ENCODE measurements around the gene TMEM52. TPM values are rescaled to one million over a fixed set of nuclear protein-coding genes. Genes with fewer than 3 reads are reported as not detected.

The TMEM52 gene
- total RNA-seq, 1 donor from 2014 or later: 3.9 TPM

- Mint-ChIP-seq H3K27ac (peak overlapping the region; percentile 61), H3K27me3 (no peaks in the 10 kb centered on the region), H3K4me3 (no peak overlapping the region), H3K9me3 (no peaks in the 10 kb centered on the region), H3K36me3 (peaks cover 51% of the 10 kb centered on the region), H3K4me1 (ENCODE audit: unreplicated experiment) (peaks cover 45% of the 10 kb centered on the region)
- TF ChIP-seq CTCF (conservative IDR thresholded peaks at IDR 0.05): no peak
- no peak for DNase-seq (ENCODE audit: extremely low spot score, unreplicated experiment)
These were observed 42.6 kb downstream of the TMEM52 start for GRCh38 chr1:1876335-1876930.

- no peaks in the 10 kb centered on the region for H3K27me3 Mint-ChIP-seq
- peaks cover 42% of the 10 kb centered on the region for H3K4me1 Mint-ChIP-seq (ENCODE audit: unreplicated experiment)
- H3K4me3 Mint-ChIP-seq: no peak overlapping the region
- peaks cover 50% of the 10 kb centered on the region for H3K36me3 Mint-ChIP-seq
- H3K27ac Mint-ChIP-seq: peak overlapping the region; percentile 61
- no peak for TF ChIP-seq CTCF (conservative IDR thresholded peaks at IDR 0.05)
- H3K9me3 Mint-ChIP-seq: no peaks in the 10 kb centered on the region
- no peak for DNase-seq (ENCODE audit: extremely low spot score, unreplicated experiment)
These were observed 43.1 kb downstream of the TMEM52 start for GRCh38 chr1:1875932-1876331.

- H3K27me3 Mint-ChIP-seq: no peaks in the 10 kb centered on the region
- H3K27ac Mint-ChIP-seq: no peak overlapping the region
- no peak overlapping the region for H3K4me3 Mint-ChIP-seq
- no peaks in the 10 kb centered on the region for H3K9me3 Mint-ChIP-seq
- H3K4me1 Mint-ChIP-seq (ENCODE audit: unreplicated experiment): peaks cover 37% of the 10 kb centered on the region
- H3K36me3 Mint-ChIP-seq: peaks cover 49% of the 10 kb centered on the region
- DNase-seq (ENCODE audit: extremely low spot score, unreplicated experiment): no peak
- TF ChIP-seq CTCF (conservative IDR thresholded peaks at IDR 0.05): no peak
These were observed 44.2 kb downstream of the TMEM52 start for GRCh38 chr1:1874901-1875300.

- no peak overlapping the region for H3K4me3 Mint-ChIP-seq
These were observed 45.9 kb downstream of the TMEM52 start for GRCh38 chr1:1873186-1873585.

GRCh38 chr1:1872329-1872994 is 46.6 kb downstream of the TMEM52 start:
- Mint-ChIP-seq H3K36me3 (peaks cover 36% of the 10 kb centered on the region), H3K27ac (peak overlapping the region; percentile 14), H3K4me1 (ENCODE audit: unreplicated experiment) (peaks cover 22% of the 10 kb centered on the region), H3K4me3 (peak overlapping the region; percentile 2), H3K9me3 (no peaks in the 10 kb centered on the region), H3K27me3 (no peaks in the 10 kb centered on the region)
- no peak for TF ChIP-seq CTCF (conservative IDR thresholded peaks at IDR 0.05)
- no peak for DNase-seq (ENCODE audit: extremely low spot score, unreplicated experiment)

More at GRCh38 chr1:1873186-1873585, 45.9 kb downstream of the TMEM52 start:
- no peaks in the 10 kb centered on the region for H3K27me3 Mint-ChIP-seq
- DNase-seq (ENCODE audit: extremely low spot score, unreplicated experiment): no peak
- H3K36me3 Mint-ChIP-seq: peaks cover 41% of the 10 kb centered on the region
- TF ChIP-seq CTCF (conservative IDR thresholded peaks at IDR 0.05): no peak
- H3K4me1 Mint-ChIP-seq (ENCODE audit: unreplicated experiment): peaks cover 28% of the 10 kb centered on the region
- H3K27ac Mint-ChIP-seq: no peak overlapping the region
- no peaks in the 10 kb centered on the region for H3K9me3 Mint-ChIP-seq

Data from type B pancreatic cell (in vitro differentiated cells).